ENCODE data around the gene NEGR1. TPM values are rescaled to one million over a fixed set of nuclear protein-coding genes. Genes with fewer than 3 reads are reported as not detected.

The NEGR1 gene
- total and polyA plus RNA-seq, 11 donors: 1.7 to 11.3 (median 6.8) TPM

GRCh38 chr1:71785000-71785399, 497.3 kb downstream of the NEGR1 start:
- Histone ChIP-seq H3K27me3 (no peaks in the 10 kb centered on the region), H3K27ac (no peak overlapping the region), H3K4me1 (peaks cover 0 to 19% (median 0%) of the 10 kb centered on the region in 12 donors), H3K9me3 (no peaks in the 10 kb centered on the region), H3K36me3 (no peaks in the 10 kb centered on the region), H3K4me3 (no peak overlapping the region)
- DNase-seq (no peak), ATAC-seq (no peak)
- WGBS, 4 donors: 46 to 61% (median 57%) methylated on average over 3 of the region's 3 CpGs
- TF ChIP-seq POLR2A (IDR thresholded peaks at IDR 0.05): no peak
- TF ChIP-seq, protein P1, sequence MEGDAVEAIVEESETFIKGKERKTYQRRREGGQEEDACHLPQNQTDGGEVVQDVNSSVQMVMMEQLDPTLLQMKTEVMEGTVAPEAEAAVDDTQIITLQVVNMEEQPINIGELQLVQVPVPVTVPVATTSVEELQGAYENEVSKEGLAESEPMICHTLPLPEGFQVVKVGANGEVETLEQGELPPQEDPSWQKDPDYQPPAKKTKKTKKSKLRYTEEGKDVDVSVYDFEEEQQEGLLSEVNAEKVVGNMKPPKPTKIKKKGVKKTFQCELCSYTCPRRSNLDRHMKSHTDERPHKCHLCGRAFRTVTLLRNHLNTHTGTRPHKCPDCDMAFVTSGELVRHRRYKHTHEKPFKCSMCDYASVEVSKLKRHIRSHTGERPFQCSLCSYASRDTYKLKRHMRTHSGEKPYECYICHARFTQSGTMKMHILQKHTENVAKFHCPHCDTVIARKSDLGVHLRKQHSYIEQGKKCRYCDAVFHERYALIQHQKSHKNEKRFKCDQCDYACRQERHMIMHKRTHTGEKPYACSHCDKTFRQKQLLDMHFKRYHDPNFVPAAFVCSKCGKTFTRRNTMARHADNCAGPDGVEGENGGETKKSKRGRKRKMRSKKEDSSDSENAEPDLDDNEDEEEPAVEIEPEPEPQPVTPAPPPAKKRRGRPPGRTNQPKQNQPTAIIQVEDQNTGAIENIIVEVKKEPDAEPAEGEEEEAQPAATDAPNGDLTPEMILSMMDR (IDR thresholded peaks at IDR 0.05): no peak
- intact Hi-C loops (cut with DNase I): no loop called here

GRCh38 chr1:71784241-71784640, 498.1 kb downstream of the NEGR1 start:
- Histone ChIP-seq H3K9me3 (no peaks in the 10 kb centered on the region), H3K36me3 (no peaks in the 10 kb centered on the region), H3K4me3 (no peak overlapping the region), H3K27me3 (no peaks in the 10 kb centered on the region), H3K4me1 (peaks cover 0 to 19% (median 0%) of the 10 kb centered on the region in 12 donors), H3K27ac (no peak overlapping the region)
- ATAC-seq (no peak), DNase-seq (no peak)
- TF ChIP-seq, protein P1 (IDR thresholded peaks at IDR 0.05): no peak
- TF ChIP-seq POLR2A (IDR thresholded peaks at IDR 0.05): no peak
- intact Hi-C loops (cut with DNase I): no loop called here
- 73 to 94% (median 80%) methylated on average over 1 of the region's 1 CpG for WGBS, 4 donors

DNA sequence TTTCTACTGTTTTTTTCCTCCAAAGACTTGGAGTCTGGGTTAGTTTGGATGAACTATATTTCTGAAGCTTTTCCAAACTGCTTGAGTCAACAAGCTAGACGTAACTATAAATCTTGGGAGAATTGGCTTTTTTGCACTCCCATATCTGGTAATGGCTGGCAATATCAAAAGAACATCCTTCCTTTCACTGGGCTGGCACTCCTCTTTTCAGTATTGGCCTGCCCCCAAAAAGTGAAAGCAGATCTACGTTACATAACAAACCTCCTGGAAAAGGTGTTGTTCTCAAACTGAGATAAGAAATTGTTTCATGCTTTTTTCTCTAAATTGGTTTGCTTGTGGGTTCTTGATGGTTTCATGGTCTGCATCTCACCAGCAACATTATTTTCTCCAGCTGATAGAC, 499.3 kb downstream of the NEGR1 start:
- no peaks in the 10 kb centered on the region for H3K36me3 ChIP-seq
- no peak for DNase-seq
- WGBS, 4 donors: 47 to 50% (median 48%) methylated on average over 2 of the region's 2 CpGs

DNA sequence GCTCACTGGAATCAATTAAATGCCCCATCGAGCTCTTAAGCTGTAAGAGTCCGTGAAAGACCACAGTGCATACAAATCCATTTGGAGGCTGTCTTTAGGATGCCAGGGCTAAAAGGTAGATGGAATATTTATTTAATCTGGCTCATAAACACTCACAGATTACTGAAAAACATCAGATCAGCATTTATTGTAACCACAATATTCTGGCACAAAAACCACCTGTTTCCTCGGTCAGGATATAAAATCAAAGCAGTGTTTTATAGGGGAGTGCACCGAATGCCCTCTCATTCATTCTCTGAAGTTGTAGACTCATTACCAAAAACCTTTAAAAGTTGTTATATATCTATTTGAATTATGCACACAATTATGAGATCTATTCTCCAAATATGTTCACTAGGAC, 500.9 kb downstream of the NEGR1 start:
- intact Hi-C loops (cut with DNase I): no loop called here
- no peaks in the 10 kb centered on the region for H3K36me3 ChIP-seq
- H3K27ac ChIP-seq: no peak overlapping the region
- no peak overlapping the region for H3K4me3 ChIP-seq
- DNase-seq (no peak), ATAC-seq (no peak)
- WGBS, 4 donors: 84 to 88% (median 86%) methylated on average over 4 of the region's 4 CpGs
- no peaks in the 10 kb centered on the region for H3K9me3 ChIP-seq
- TF ChIP-seq, protein P1 (IDR thresholded peaks at IDR 0.05): no peak
- TF ChIP-seq POLR2A (IDR thresholded peaks at IDR 0.05): no peak
- no peaks in the 10 kb centered on the region for H3K27me3 ChIP-seq
- peaks cover 0 to 16% (median 0%) of the 10 kb centered on the region in 12 donors for H3K4me1 ChIP-seq

More for the DNA sequence above, 499.3 kb downstream of the NEGR1 start:
- H3K9me3 ChIP-seq: no peaks in the 10 kb centered on the region
- intact Hi-C loops (cut with DNase I): no loop called here
- TF ChIP-seq, protein P1 (IDR thresholded peaks at IDR 0.05): no peak
- no peak for TF ChIP-seq POLR2A (IDR thresholded peaks at IDR 0.05)
- ATAC-seq: no peak
- H3K4me3 ChIP-seq: no peak overlapping the region
- peaks cover 0 to 19% (median 0%) of the 10 kb centered on the region in 12 donors for H3K4me1 ChIP-seq
- no peaks in the 10 kb centered on the region for H3K27me3 ChIP-seq
- no peak overlapping the region for H3K27ac ChIP-seq

Measured in heart left ventricle (tissue), 16 donors.